OCI-LY7 (cell line): Measurements from ENCODE around the gene MRPS18A. TPM values are rescaled to one million over a fixed set of nuclear protein-coding genes. Genes with fewer than 3 reads are reported as not detected.
A peak's percentile ranks its signal among the peaks of the same experiment; 100 is the strongest.

ENCODE experiments used
- BruUV-seq: library from RNA; stranded (reverse); fragments of 400-500 nt; replicated peaks from 2 replicates; lab custom pipeline; 2021; lab: Mats Ljungman, UMichigan
- CTCF ChIA-PET: fragments of 300-600 bp; sonication (Branson Sonifier 250); formaldehyde crosslinking; loops from one replicate; lab custom pipeline; 2022; ENCODE audit warnings: antibody characterized with exemption; ENCODE audit not compliant: unreplicated experiment; lab: Charles Lee
- POLR2A ChIA-PET: fragments of 300-600 bp; sonication (Branson Sonifier 250); formaldehyde crosslinking; loops from one replicate; lab custom pipeline; 2022; ENCODE audit warnings: antibody characterized with exemption; lab: Charles Lee
- DNase-seq: peaks from one replicate; pipeline ENCODE4 v3.0.0-alpha.2; 2015; ENCODE audit warnings: low spot score
- H2AFZ ChIP-seq: fragments of 200-600 bp; sonication (generic), shearing (Covaris generic); 2 replicates; pipeline ENCODE4 v1.6.1; 2014; ENCODE audit warnings: mild to moderate bottlenecking, antibody characterized with exemption, low read length, moderate library complexity
- H3K27ac ChIP-seq: fragments of 200-600 bp; sonication (generic); 2 replicates; pipeline ENCODE4 v1.5.1; 2014; ENCODE audit warnings: mixed run types, low read depth, mild to moderate bottlenecking, moderate library complexity, low read length, inconsistent platforms; ENCODE audit not compliant: poor library complexity, severe bottlenecking
- H3K36me3 ChIP-seq: fragments of 200-600 bp; sonication (generic); 2 replicates; pipeline ENCODE4 v1.6.1; 2014; ENCODE audit warnings: mild to moderate bottlenecking, antibody characterized with exemption, low read length, moderate library complexity, mixed read lengths; ENCODE audit not compliant: insufficient read depth
- H3K4me1 ChIP-seq: fragments of 200-600 bp; sonication (generic); 2 replicates; pipeline ENCODE4 v1.5.1; 2014; ENCODE audit warnings: mild to moderate bottlenecking, low read length; ENCODE audit not compliant: insufficient read depth, poor library complexity, severe bottlenecking
- H3K4me2 ChIP-seq: fragments of 200-600 bp; sonication (generic); 2 replicates; pipeline ENCODE4 v1.6.1; 2014; ENCODE audit warnings: mild to moderate bottlenecking, low read length
- H3K4me3 ChIP-seq: fragments of 200-600 bp; sonication (generic); 2 replicates; pipeline ENCODE4 v1.5.1; 2014; ENCODE audit warnings: mild to moderate bottlenecking, low read depth, low read length; ENCODE audit not compliant: poor library complexity, severe bottlenecking
- H3K79me2 ChIP-seq: fragments of 200-600 bp; sonication (generic); 2 replicates; pipeline ENCODE4 v1.6.1; 2016; ENCODE audit warnings: low read depth, mild to moderate bottlenecking, low read length, moderate library complexity, mixed read lengths; ENCODE audit not compliant: insufficient read depth
- H3K9me2 ChIP-seq: fragments of 200-600 bp; sonication (generic); 2 replicates; pipeline ENCODE4 v1.6.1; 2016; ENCODE audit warnings: mild to moderate bottlenecking, low read length, mixed read lengths; ENCODE audit not compliant: insufficient read depth
- H3K9me3 ChIP-seq: fragments of 200-600 bp; sonication (generic); 2 replicates; pipeline ENCODE4 v1.6.1; 2014; ENCODE audit warnings: mild to moderate bottlenecking, mixed run types, low read length, mixed read lengths
- H4K20me1 ChIP-seq: fragments of 200-600 bp; sonication (generic); 2 replicates; pipeline ENCODE4 v1.6.1; 2014; ENCODE audit warnings: mild to moderate bottlenecking, antibody characterized with exemption, low read length, moderate library complexity, mixed read lengths; ENCODE audit not compliant: insufficient read depth
- CTCF ChIP-seq: fragments of 200-600 bp; sonication (generic); conservative IDR thresholded peaks from 2 replicates; pipeline ENCODE4 v1.5.1; 2014; ENCODE audit warnings: mild to moderate bottlenecking, antibody characterized with exemption, low read length, moderate library complexity, mixed read lengths
- EZH2phosphoT487 ChIP-seq: fragments of 200-600 bp; sonication (generic); IDR thresholded peaks from 2 replicates; pipeline ENCODE4 v1.6.1; 2018; ENCODE audit warnings: low read depth, borderline replicate concordance, mild to moderate bottlenecking, mixed run types, antibody characterized with exemption, low read length, moderate library complexity, mixed read lengths
- intact Hi-C: fragments of 100-400 bp; cut with micrococcal nuclease; formaldehyde crosslinking; loops from one replicate; pipeline ENCODE4 v1.10.0; 2022; ENCODE audit not compliant: unreplicated experiment
- total RNA-seq, 2 experiments: library from RNA; depleted of rRNA in 1 of 2; stranded (reverse); fragments of >200 nt in 1 of 2; shearing (Covaris generic) in 1 of 2; gene quantifications; 2 replicates each; pipeline ENCODE4 v1.2.3, GENCODE V29; 2014 to 2022

Gene MRPS18A
- total RNA-seq, 2 experiments from 2014 or later = 61.6 to 86.1 TPM

GRCh38 chr6:43716099-43716498, 28.5 kb upstream of the MRPS18A start:
- peak; percentile 25 for DNase-seq
- Histone ChIP-seq H3K4me2 (peak overlapping the region; percentile 76), H3K79me2 (no peaks in the 10 kb centered on the region), H4K20me1 (no peaks in the 10 kb centered on the region), H3K27ac (peak overlapping the region; percentile 93), H3K4me3 (peak overlapping the region; percentile 49), H3K9me2 (no peaks in the 10 kb centered on the region), H3K36me3 (no peaks in the 10 kb centered on the region), H2AFZ (no peak overlapping the region), H3K9me3 (no peaks in the 10 kb centered on the region), H3K4me1 (peaks cover 63% of the 10 kb centered on the region)
- intact Hi-C loops = loop anchor here (10.0 kb wide), 1 partner anchor 81 kb away; the partner anchor contains the start of gene MAD2L1BP
- ChIA-PET CTCF (no interaction called here), POLR2A (interaction anchor here (0.6 to 2.4 kb wide), 2 partner anchors 56 to 57 kb away, joined by 3 to 8 read pairs; no protein-coding TSS in a partner anchor)
- TF ChIP-seq EZH2phosphoT487 (no peak), CTCF (no peak)
- no TSS peak for BruUV-seq

GRCh38 chr6:43715056-43715788, 27.6 kb upstream of the MRPS18A start:
- Histone ChIP-seq H2AFZ (peak overlapping the region; percentile 10; the same call in 1 of the 2 replicates), H3K4me2 (peak overlapping the region; percentile 76), H3K9me3 (no peaks in the 10 kb centered on the region), H3K4me1 (peaks cover 67% of the 10 kb centered on the region), H4K20me1 (no peaks in the 10 kb centered on the region), H3K9me2 (no peaks in the 10 kb centered on the region), H3K36me3 (no peaks in the 10 kb centered on the region), H3K79me2 (no peaks in the 10 kb centered on the region), H3K27ac (peak overlapping the region; percentile 93), H3K4me3 (peak overlapping the region; percentile 49)
- POLR2A ChIA-PET = interaction anchor here (1.1 to 2.8 kb wide), 8 partner anchors 9 to 86 kb away, joined by 3 to 36 read pairs (median 6); partner anchors contain the start of genes GTPBP2 and MRPS18A
- intact Hi-C loops = loop anchor here (1.0 to 10.0 kb wide), 6 partner anchors 9 to 80 kb away; partner anchors contain the start of genes MAD2L1BP and VEGFA
- CTCF ChIA-PET = interaction anchor here (0.6 to 1.8 kb wide), 6 partner anchors 9 to 409 kb away, joined by 3 to 17 read pairs (median 3); no protein-coding TSS in a partner anchor
- peak; percentile 93 for DNase-seq
- BruUV-seq = no TSS peak
- TF ChIP-seq EZH2phosphoT487 = no peak
- TF ChIP-seq CTCF = no peak
